K562 (cell line): ENCODE data around the gene NUP98. TPM values are rescaled to one million over a fixed set of nuclear protein-coding genes. Genes with fewer than 3 reads are reported as not detected.

Experiments used
- CBX3 ChIP-seq, 2 experiments: IDR thresholded peaks; 1 replicate in 1 of 2; 2 replicates in 1 of 2; pipeline ENCODE4 v1.6.1; 2012; ENCODE audit warnings: inconsistent platforms in 2 of 2, low read length in 2 of 2, borderline replicate concordance in 1 of 2, control low read depth in 1 of 2
- CHD7 ChIP-seq: fragments of 200-600 bp; sonication (generic); IDR thresholded peaks from one replicate; pipeline ENCODE4 v1.6.1; 2012; ENCODE audit warnings: mild to moderate bottlenecking, low read depth, low read length, inconsistent platforms
- FOXP1 ChIP-seq: sonication (generic); formaldehyde crosslinking; IDR thresholded peaks from 2 replicates; pipeline ENCODE4 v1.8.0; 2022; ENCODE audit warnings: mild to moderate bottlenecking, missing genetic modification reagents
- KAT7 ChIP-seq: sonication (generic); formaldehyde crosslinking; IDR thresholded peaks from 2 replicates; pipeline ENCODE4 v1.8.0; 2022; ENCODE audit warnings: missing genetic modification reagents, mild to moderate bottlenecking, borderline replicate concordance
- MAFF ChIP-seq: IDR thresholded peaks from 2 replicates; pipeline ENCODE4 v1.6.1; 2012; ENCODE audit warnings: low read length, improper control_type of control experiment
- NONO ChIP-seq, 2 experiments: fragments of 200-400 bp in 1 of 2; fragments of 450-650 bp in 1 of 2; formaldehyde crosslinking in 1 of 2; IDR thresholded peaks; 2 replicates each; pipeline ENCODE4 v1.6.1; 2017; ENCODE audit warnings: low read depth in 2 of 2, mild to moderate bottlenecking in 2 of 2, moderate library complexity in 2 of 2, low read length in 1 of 2
- SIX5 ChIP-seq, 2 experiments: IDR thresholded peaks; 2 replicates each; pipeline ENCODE4 v1.6.1; 2011; ENCODE audit warnings: low read length in 2 of 2, borderline replicate concordance in 1 of 2, low read depth in 1 of 2, mild to moderate bottlenecking in 1 of 2, moderate library complexity in 1 of 2; ENCODE audit not compliant: insufficient read depth in 1 of 2
- STAT5A ChIP-seq: IDR thresholded peaks from 2 replicates; pipeline ENCODE4 v1.6.1; 2012; ENCODE audit warnings: low read length, inconsistent platforms, borderline replicate concordance
- ZNF253 ChIP-seq: fragments of 250-450 bp; sonication (Bioruptor Pico); conservative IDR thresholded peaks from 2 replicates; pipeline ENCODE4 v1.6.1; 2021; ENCODE audit warnings: mild to moderate bottlenecking
- ZNF263 ChIP-seq: sonication (generic); formaldehyde crosslinking; IDR thresholded peaks from 2 replicates; pipeline ENCODE4 v1.8.0; 2022; ENCODE audit warnings: mild to moderate bottlenecking, missing genetic modification reagents, borderline replicate concordance
- ZNF444 ChIP-seq: fragments of 250-450 bp; sonication (Bioruptor Pico); IDR thresholded peaks from 2 replicates; pipeline ENCODE4 v1.4.0; 2020; ENCODE audit warnings: mild to moderate bottlenecking, moderate library complexity
- polyA plus RNA-seq, 8 experiments: library from polyadenylated mRNA; depleted of rRNA in 4 of 8; stranded (reverse) in 5 of 8; unstranded in 3 of 8; fragments of >200 nt; fragmentation: Nextera tagmentation in 2 of 8; fragmentation: Illumina TruSeq in 1 of 8; extraction: Ambion mirVana in 2 of 8; extraction: Trizol in 1 of 8; gene quantifications; 2 replicates each; pipeline versions ENCODE4 v1.2.1 to v1.2.3, GENCODE V29; 2011 to 2014; ENCODE audit warnings: inconsistent platforms in 1 of 8, missing spikeins in 1 of 8
- total RNA-seq, 7 experiments: library from RNA; depleted of rRNA in 6 of 7; stranded (reverse); fragments of >200 nt in 6 of 7; fragmentation: Illumina TruSeq in 2 of 7; extraction: Trizol in 2 of 7; gene quantifications; 2 replicates each; pipeline versions ENCODE4 v1.2.1 to v1.2.3, GENCODE V29; 2011 to 2021; ENCODE audit warnings: low replicate concordance in 1 of 7

The NUP98 gene
- total and polyA plus RNA-seq, 9 of the 15 experiments (the other 6 are each of a cell fraction or from before 2014, with no cell fraction given): 45.1 to 196 (median 130) TPM

- TF ChIP-seq ZNF263 (CRISPR knock-in tag): no peak
- no peak for TF ChIP-seq STAT5A
- no peak for TF ChIP-seq CHD7
- no peak for TF ChIP-seq SIX5 (IDR thresholded peaks at IDR 0.05; ENCODE audit: borderline replicate concordance in 1 of 2, insufficient read depth in 1 of 2, low read depth in 1 of 2, low read length in 2 of 2)
- no peak for TF ChIP-seq ZNF444 (CRISPR knock-in tag)
- TF ChIP-seq ZNF253 (CRISPR knock-in tag): no peak
- TF ChIP-seq FOXP1: no peak
- no peak for TF ChIP-seq CBX3 (IDR thresholded peaks at IDR 0.05; ENCODE audit: borderline replicate concordance in 1 of 2, low read length in 2 of 2)
- TF ChIP-seq MAFF: no peak
- TF ChIP-seq KAT7 (CRISPR knock-in tag): no peak
- no peak for TF ChIP-seq NONO (IDR thresholded peaks at IDR 0.05; ENCODE audit: low read depth in 2 of 2, low read length in 1 of 2)
Measured at GRCh38 chr11:3840870-3841425, 43.6 kb upstream of the NUP98 start, which contains the start of gene RHOG (continued).
